Measurements from ENCODE around the gene SLC8A3. TPM values are rescaled to one million over a fixed set of nuclear protein-coding genes. Genes with fewer than 3 reads are reported as not detected.

SLC8A3 gene
- total RNA-seq, 6 experiments from 2014 or later: 0.05 to 0.13 (median 0.12) TPM; not detected in 3

DNA sequence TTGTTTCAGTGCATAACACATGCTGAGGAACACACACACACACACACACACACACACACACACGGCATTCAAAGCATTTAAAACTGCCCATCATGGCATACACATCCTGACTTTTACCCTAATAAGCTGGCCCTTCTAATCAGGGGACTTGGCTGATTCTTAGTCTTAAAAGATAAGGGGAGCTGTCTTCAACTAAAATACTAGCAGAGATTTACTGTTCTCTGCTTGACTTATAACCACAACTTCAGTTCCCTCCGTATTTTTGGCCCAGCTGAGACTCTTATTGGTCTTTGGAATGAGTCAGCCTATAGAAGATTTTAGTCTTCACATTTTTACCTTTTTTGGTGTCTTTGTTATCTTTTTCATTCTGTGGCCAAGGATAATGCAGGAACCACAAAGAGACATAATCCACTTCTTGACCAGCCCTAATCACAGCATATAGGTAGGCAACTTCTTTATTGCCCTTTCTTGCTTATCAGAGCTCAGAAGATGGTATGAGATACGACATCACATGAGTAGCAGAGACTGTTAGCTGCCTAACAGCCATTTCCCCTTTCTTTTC lies 25.1 kb upstream of the SLC8A3 start:
- TF ChIP-seq, protein P1, sequence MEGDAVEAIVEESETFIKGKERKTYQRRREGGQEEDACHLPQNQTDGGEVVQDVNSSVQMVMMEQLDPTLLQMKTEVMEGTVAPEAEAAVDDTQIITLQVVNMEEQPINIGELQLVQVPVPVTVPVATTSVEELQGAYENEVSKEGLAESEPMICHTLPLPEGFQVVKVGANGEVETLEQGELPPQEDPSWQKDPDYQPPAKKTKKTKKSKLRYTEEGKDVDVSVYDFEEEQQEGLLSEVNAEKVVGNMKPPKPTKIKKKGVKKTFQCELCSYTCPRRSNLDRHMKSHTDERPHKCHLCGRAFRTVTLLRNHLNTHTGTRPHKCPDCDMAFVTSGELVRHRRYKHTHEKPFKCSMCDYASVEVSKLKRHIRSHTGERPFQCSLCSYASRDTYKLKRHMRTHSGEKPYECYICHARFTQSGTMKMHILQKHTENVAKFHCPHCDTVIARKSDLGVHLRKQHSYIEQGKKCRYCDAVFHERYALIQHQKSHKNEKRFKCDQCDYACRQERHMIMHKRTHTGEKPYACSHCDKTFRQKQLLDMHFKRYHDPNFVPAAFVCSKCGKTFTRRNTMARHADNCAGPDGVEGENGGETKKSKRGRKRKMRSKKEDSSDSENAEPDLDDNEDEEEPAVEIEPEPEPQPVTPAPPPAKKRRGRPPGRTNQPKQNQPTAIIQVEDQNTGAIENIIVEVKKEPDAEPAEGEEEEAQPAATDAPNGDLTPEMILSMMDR (IDR thresholded peaks at IDR 0.05): no peak
- TF ChIP-seq POLR2A (IDR thresholded peaks at IDR 0.05): no peak
- H3K4me3 ChIP-seq: no peak overlapping the region
- H3K4me1 ChIP-seq: no peaks in the 10 kb centered on the region
- H3K9me3 ChIP-seq: no peaks in the 10 kb centered on the region
- intact Hi-C loops (cut with DNase I): no loop called here
- no peak for ATAC-seq
- 23% methylated on average over 3 of the region's 3 CpGs for WGBS (ENCODE audit: insufficient coverage, low coverage, low lambda C conversion rate, missing lambda C conversion rate)
- no peak for DNase-seq
- H3K36me3 ChIP-seq: no peaks in the 10 kb centered on the region
- no peak overlapping the region for H3K27ac ChIP-seq
- no peaks in the 10 kb centered on the region for H3K27me3 ChIP-seq

DNA sequence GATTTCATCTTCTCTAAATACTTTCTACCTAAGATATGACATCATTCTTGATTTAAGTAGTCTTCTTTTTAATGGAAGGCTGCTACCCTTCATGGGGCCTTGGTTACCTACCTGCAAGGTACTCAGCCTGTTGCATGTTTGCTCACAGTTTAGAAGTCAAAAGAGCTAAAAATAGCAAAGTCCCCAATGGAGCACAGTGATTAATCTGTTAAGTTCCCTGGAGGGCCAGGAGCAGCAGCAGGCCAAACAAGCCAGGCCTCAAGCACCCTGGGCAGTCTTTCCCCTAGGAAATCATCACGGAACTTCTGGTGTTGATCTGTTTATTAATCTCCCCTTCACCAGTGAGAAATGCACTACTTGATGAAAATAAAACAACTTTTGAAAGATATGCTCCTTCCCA lies 24.0 kb upstream of the SLC8A3 start:
- no peak for ATAC-seq
- no peak overlapping the region for H3K27ac ChIP-seq
- WGBS (ENCODE audit: insufficient coverage, low coverage, low lambda C conversion rate, missing lambda C conversion rate): 50% methylated on average over 1 of the region's 1 CpG
- no peak for DNase-seq
- H3K36me3 ChIP-seq: no peaks in the 10 kb centered on the region
- no peak for TF ChIP-seq POLR2A (IDR thresholded peaks at IDR 0.05)
- TF ChIP-seq, protein P1 (IDR thresholded peaks at IDR 0.05): no peak
- H3K9me3 ChIP-seq: no peaks in the 10 kb centered on the region
- no peaks in the 10 kb centered on the region for H3K27me3 ChIP-seq
- no peaks in the 10 kb centered on the region for H3K4me1 ChIP-seq
- intact Hi-C loops (cut with DNase I): no loop called here
- no peak overlapping the region for H3K4me3 ChIP-seq

DNA sequence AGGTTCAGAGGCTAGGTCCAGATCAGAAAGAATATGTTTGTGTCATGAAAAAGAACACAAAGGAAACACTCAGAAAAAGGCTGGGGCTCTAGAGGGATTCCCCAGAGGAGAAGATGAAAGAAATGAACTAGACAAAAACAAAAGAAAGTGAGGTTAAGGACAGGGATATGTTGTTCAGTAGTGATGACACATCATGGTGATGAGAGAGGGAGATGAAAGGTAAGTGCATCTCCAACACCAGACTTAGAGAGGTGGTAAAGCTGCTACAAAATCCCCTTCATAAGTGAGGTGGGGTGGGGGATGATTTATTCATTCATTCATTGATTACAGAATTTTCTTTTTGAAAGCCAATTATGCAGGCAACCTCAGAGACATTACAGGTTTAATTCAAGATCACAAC lies 19.6 kb upstream of the SLC8A3 start:
- H3K27me3 ChIP-seq: no peaks in the 10 kb centered on the region
- no peaks in the 10 kb centered on the region for H3K9me3 ChIP-seq
- DNase-seq (no peak), ATAC-seq (no peak)
- intact Hi-C loops (cut with DNase I): no loop called here
- no peak for TF ChIP-seq POLR2A (IDR thresholded peaks at IDR 0.05)
- TF ChIP-seq, protein P1 (IDR thresholded peaks at IDR 0.05): no peak
- H3K4me1 ChIP-seq: no peaks in the 10 kb centered on the region
- no peak overlapping the region for H3K4me3 ChIP-seq
- no peak overlapping the region for H3K27ac ChIP-seq
- no peaks in the 10 kb centered on the region for H3K36me3 ChIP-seq

DNA sequence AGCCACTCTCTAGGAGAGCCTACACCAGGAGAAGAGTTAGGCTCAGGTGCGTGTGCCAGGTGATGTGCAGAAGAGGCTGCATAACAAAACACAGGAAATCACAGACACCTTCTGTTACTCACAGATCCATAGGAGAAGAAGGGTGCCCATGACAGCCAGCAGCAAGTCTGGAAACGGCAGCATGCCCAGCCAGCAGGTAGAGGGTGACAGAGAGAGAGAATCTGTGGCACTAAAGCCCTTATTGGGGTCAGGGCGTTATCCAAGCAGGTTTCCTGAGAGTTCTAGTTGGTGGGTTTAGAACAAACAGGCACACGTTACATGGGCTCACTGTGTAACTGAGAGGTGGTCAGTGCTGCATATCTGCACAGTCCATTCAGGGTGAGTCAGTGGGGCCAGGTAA lies 14.9 kb upstream of the SLC8A3 start:
- no peak overlapping the region for H3K4me3 ChIP-seq
- DNase-seq (no peak), ATAC-seq (no peak)
- TF ChIP-seq POLR2A (IDR thresholded peaks at IDR 0.05): no peak
- TF ChIP-seq, protein P1 (IDR thresholded peaks at IDR 0.05): no peak
- intact Hi-C loops (cut with DNase I): no loop called here
- H3K27ac ChIP-seq: no peak overlapping the region
- no peaks in the 10 kb centered on the region for H3K9me3 ChIP-seq
- H3K4me1 ChIP-seq: no peaks in the 10 kb centered on the region
- no peaks in the 10 kb centered on the region for H3K36me3 ChIP-seq
- WGBS (ENCODE audit: insufficient coverage, low coverage, low lambda C conversion rate, missing lambda C conversion rate): 86% methylated on average over 1 of the region's 4 CpGs
- H3K27me3 ChIP-seq: no peaks in the 10 kb centered on the region

DNA sequence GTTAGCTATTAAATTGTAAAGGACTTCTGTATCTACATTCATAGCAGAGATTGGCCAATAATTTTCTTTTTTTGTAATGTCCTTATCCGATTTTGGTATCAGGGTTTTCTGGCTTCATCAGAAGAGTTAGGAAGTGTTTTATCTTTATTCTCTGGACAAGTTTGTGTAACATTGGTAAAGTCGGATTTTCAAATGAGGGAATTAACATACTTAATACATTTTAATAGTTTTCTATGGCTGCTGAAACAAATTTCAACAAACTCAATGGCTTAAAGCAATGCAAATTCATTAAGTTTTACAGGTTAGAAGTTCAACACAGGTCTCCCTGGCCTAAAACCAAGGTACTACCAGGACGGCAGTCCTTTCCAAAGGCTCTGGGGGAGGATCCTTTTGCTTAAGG lies 13.2 kb upstream of the SLC8A3 start:
- intact Hi-C loops (cut with DNase I): no loop called here
- no peak overlapping the region for H3K27ac ChIP-seq
- WGBS (ENCODE audit: insufficient coverage, low coverage, low lambda C conversion rate, missing lambda C conversion rate): 70% methylated on average over 3 of the region's 3 CpGs
- H3K36me3 ChIP-seq: no peaks in the 10 kb centered on the region
- no peaks in the 10 kb centered on the region for H3K4me1 ChIP-seq
- TF ChIP-seq, protein P1 (IDR thresholded peaks at IDR 0.05): no peak
- TF ChIP-seq POLR2A (IDR thresholded peaks at IDR 0.05): no peak
- no peak for DNase-seq
- no peak overlapping the region for H3K4me3 ChIP-seq
- H3K9me3 ChIP-seq: no peaks in the 10 kb centered on the region
- no peak for ATAC-seq
- no peaks in the 10 kb centered on the region for H3K27me3 ChIP-seq
